C4-2B (cell line): Measurements from ENCODE around the gene AMZ1.
"Not testable (repeated sequence)": the region's sequence is repeated elsewhere in the genome, so short reads cannot be mapped to it uniquely, and the experiment has no call there.

Source experiments
- ZFX ChIP-seq: fragments of 450-650 bp; IDR thresholded peaks from 2 replicates; pipeline ENCODE4 v1.6.1; 2017
- TF ChIP-seq, protein P1 (sequence below): fragments of 450-650 bp; conservative IDR thresholded peaks from 2 replicates; pipeline ENCODE4 v1.5.1; 2017; ENCODE audit warnings: mild to moderate bottlenecking

DNA sequence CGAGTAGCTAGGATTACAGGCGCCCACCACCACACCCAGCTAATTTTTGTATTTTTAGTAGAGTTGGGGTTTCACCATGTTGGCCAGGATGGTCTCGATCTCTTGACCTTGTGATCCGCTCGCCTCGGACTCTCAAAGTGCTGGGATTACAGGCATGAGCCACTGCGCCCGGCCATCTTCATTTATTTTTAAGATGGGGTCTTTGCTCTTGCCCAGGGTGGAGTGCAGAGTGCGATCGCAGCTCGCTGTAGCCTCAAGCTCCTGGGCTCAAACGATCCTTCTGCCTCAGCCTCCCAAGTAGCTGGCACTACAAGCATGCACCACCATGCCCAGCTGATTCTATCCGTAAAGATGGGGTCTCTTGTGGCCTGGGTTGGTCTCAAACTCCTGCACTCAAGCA, 39.2 kb downstream of the AMZ1 start:
- TF ChIP-seq, protein P1, sequence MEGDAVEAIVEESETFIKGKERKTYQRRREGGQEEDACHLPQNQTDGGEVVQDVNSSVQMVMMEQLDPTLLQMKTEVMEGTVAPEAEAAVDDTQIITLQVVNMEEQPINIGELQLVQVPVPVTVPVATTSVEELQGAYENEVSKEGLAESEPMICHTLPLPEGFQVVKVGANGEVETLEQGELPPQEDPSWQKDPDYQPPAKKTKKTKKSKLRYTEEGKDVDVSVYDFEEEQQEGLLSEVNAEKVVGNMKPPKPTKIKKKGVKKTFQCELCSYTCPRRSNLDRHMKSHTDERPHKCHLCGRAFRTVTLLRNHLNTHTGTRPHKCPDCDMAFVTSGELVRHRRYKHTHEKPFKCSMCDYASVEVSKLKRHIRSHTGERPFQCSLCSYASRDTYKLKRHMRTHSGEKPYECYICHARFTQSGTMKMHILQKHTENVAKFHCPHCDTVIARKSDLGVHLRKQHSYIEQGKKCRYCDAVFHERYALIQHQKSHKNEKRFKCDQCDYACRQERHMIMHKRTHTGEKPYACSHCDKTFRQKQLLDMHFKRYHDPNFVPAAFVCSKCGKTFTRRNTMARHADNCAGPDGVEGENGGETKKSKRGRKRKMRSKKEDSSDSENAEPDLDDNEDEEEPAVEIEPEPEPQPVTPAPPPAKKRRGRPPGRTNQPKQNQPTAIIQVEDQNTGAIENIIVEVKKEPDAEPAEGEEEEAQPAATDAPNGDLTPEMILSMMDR = not testable (repeated sequence)
- not testable (repeated sequence) for TF ChIP-seq ZFX
